HG03064 (cell line): ENCODE data around the gene MANEAL.

ENCODE experiments used
- ATAC-seq: cut with Tn5 transposase; IDR thresholded peaks from one replicate; pipeline ENCODE4 v1.9.1; 2021; ENCODE audit warnings: low read depth; ENCODE audit not compliant: unreplicated experiment

MANEAL gene

DNA sequence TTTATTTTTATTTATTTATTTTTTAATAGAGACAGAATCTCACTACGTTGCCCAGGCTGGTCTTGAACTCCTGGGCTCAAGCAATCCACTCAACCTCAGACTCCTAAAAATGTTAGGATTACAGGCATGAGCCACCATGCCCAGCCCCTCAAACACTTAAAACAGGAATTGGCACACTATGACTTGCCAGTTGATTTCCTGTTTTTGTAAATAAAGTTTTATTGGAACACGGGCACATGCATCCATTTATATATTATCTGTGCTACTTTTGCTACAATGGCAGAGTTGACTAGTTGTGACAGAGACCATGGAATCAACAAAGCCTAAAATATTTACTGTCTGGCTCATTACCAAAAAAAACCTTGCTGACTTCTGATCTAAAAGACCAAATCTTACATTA is 30.4 kb downstream of the MANEAL start:
- no peak for ATAC-seq

DNA sequence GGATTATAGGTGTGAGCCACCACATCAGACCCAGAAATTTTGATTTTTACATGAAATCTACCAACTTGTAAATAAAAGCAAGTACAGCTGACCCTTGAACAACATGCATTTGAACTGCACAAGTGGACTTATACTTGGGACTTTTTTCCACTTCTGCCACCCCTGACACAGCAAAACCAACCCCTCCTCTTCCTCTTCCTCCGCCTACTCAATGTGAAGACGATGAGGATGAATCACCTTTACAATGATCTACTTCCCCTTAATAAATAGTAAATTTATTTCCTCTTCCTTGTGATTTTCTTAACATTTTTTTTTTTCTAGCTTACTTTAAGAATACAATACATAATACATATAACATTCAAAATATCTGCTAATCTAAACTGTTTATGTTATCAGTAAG is 31.9 kb downstream of the MANEAL start:
- no peak for ATAC-seq

DNA sequence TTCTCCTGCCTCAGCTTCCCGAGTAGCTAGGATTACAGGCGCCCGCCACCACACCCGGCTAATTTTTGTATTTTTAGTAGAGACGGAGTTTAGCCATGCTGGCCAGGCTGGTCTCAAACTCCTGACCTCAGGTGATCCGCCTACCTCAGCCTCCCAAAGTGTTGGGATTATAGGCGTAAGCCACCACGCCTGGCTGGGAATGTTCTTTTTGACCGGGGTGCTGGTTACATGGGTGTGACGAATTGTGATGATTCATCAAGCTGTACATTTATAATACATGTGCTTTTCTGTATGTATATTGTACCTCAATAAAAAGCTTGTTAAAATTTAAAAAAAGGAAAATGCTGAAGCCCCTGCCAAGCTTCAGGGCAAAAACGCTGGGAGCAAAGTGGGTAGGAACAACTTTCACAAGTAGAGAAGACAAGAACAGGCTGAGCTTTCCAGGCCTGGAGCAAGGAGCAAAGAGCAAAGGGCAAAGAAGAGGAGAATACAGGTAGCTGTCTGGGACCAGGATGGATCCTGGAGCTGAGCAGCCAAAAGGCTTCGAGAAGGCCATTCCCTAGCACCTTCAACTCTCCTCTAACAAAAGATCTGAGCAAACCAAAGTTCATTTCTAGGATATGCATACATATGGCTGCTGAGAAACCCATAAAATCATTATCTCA is 34.9 kb downstream of the MANEAL start:
- no peak for ATAC-seq

DNA sequence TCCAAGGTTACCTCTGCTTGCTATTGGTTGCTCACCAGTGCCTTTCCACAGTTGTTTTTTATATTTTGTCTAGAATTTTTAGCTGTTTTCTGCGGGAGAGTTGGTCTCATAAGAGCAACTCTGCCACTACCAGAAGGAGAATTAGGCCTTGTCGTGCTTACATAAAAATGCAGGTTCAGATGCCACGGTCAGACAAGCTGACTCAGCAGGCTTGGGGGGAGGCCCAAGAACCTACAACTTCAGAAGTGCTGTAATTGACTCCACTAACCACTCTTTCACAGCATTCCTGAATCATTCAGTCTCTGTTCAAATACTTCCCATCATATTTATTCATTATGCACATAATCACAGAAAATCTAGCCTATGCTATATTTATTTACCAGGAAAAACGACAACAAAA is 37.5 kb downstream of the MANEAL start:
- ATAC-seq = no peak

DNA sequence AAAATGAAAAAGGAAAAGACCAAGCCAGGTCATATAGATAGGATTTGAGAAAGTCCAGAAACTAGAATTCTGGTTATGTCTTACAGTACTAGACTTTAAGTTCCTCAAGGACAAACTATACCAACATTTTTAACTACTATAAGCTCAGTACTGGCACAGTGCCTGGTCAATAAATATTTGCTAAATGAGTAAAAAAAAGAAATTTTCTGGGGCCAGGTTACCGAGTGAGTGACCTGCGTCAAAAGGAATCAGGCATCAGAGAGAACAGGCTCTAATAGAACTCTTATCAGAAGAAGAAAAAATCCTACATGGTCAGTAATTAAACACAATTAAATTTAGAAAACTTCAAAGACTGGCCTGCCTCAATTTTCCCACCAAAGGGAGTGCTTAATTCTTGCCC is 38.2 kb downstream of the MANEAL start:
- no peak for ATAC-seq

DNA sequence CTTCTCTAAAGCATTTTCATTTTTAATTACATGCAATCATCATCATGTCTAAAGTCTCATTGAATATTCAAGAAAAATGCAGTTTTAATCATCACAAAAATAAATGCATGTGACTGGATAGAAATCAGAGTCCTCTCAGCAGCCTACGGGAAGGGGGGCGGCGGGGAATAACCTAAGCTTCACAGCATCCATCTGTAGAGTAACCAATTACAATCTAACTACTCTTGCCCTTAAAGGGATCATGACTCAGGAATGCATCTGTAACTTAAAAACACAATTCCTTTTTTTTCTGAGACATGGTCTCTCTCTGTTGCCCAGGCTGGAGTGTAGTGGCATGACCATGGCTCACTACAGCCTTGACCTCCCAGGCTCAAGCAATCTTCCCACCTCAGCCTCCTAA is 43.1 kb downstream of the MANEAL start:
- no peak for ATAC-seq

DNA sequence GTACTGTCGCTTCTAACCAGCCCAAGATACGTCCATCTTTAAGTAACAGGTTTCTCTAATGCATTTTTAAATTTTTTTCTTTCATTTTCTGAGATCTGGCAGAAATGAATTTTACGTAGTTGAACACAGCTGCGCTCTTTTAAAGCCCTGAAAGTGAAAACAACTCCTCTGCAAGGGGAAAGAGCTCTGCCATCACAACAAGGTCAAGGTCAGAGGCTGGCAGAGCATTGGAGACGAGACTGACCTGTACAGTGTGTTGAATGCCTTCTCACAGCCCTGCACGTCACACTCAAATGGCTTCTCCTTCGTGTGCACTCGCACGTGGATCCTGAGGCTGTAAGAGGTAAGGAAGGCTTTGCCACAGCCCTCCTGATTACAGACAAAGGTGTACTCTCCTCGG is 46.0 kb downstream of the MANEAL start:
- no peak for ATAC-seq

DNA sequence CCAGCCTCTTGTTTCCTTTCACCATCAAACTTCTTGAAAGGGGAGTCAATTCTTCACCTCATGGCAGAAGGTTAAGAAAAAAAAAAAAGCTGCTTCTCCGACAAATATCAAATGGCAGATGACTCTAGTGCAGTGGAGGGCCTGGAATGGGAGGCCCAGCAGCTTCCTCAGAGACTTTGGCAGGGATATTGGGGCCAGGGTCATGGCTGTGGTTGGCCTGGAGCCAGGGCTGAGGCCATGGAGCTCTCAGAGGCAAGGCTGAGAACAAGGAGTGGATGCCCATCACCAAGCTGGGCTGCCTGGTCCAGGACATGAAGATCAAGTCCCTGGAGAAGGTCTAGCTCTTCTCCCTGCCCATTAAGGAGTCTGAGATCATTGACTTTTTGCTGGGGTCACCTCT is 47.1 kb downstream of the MANEAL start:
- ATAC-seq = no peak

DNA sequence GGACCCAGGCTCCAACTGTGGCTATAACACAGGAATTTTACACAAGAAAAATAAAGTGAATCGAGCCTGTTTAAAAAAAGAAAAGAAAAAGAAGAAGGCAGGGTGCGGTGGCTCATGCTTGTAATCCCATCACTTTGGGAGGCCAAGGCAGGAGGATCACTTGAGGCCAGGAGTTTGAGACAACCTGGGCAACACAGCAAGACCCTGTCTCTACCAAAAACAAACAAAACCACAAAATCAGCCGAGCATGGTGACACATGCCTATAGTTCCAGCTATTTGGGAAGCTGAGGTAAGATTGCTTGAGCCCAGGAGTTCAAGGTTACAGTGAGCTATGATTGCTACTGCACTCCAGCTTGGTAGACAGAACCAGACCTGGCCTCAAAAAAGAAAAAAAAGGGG is 48.0 kb downstream of the MANEAL start:
- no peak for ATAC-seq

DNA sequence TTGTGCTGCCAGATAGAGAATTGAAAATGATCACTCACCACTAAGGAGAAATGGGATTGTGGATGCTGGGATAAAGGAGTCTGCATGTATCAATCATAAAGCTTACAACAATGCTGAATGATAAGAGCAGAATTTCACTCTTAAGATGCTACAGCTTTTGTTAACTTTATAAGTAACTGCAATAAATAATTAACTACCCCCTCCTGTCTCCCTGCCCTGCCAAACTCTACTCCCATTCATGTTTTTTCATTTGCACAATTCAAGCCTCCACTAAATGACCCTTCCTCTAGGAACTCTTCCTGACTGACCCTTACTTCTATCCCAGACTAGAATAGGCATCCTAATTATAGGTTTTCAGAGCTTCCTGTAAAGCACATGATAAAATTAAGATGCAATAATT is 50.9 kb downstream of the MANEAL start:
- ATAC-seq = no peak

DNA sequence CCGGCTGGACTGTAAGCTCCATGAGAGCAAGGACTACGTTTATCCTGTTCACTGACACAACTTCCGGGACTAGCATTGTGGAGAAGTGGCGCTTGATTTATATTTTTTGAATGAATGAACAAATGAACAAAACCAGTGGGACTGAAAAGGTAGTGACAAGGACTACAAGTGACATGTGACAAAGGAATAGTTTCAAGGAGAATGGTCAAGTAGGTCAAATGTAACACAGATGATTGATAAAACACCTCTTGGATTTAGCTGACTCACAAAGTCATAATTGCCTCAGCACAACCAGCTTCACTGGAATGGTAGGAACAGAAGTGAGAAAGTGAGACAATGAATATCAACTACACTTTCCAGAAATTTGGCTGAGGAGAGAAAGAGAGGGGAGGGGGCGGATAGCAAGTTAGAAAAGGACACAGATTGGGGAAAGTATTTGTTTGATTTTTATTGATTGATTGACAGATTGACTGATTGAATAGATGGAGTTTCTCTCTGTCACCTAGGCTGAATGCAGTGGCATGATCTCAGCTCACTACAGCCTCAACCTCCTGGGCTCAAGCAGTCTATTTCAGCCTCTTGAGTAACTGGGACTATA is 51.5 kb downstream of the MANEAL start:
- no peak for ATAC-seq

DNA sequence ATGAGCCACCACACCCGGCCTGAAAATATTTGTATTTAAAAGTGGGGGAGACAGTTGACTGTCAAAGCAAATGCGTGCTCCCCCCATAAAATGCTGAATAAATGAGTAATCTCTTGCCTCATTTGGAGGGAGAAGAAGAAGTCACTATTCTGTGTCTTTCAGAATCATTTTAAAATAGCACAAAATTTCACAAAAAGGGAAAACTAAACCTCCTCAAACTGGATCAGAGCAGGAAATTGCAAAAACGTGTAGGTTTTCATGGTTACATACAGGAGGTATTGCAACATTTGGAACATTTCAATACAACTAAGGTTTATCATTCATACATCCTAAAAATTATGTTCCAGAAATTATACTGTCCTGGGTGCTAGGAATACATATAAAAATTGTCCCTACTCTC is 52.1 kb downstream of the MANEAL start:
- ATAC-seq = no peak

DNA sequence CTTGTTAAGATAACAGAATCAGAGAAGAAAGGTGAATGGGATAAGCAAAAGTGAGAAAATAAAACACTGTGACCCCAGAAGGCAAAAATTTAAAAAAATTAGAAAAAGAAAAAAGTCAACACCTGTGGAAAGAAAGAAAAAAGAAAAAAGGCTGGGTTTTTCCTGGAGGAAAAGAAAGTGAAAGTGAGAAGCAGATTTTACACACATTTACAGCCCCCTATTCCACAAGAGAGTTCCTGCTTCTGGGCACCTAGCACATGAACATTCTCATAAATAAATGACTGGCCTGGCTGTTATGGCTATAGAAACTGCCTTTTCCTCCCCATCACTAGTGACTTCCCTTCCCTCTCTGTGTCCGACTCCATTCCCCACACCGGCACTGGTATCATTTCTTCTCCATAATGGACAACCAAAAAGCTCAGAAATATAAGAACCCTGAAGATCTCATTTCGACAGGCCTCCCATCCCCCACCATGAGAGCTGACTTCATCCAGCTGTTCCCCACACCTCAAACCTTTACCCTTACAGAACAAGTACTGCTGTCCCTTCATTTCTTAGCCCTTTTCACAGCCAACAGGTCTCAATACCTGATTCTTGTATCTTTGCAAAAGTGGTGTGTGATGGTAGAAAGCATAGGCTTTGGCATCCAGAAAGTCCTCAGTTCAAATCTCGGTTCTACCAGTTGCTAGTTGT is 53.1 kb downstream of the MANEAL start:
- ATAC-seq = no peak

DNA sequence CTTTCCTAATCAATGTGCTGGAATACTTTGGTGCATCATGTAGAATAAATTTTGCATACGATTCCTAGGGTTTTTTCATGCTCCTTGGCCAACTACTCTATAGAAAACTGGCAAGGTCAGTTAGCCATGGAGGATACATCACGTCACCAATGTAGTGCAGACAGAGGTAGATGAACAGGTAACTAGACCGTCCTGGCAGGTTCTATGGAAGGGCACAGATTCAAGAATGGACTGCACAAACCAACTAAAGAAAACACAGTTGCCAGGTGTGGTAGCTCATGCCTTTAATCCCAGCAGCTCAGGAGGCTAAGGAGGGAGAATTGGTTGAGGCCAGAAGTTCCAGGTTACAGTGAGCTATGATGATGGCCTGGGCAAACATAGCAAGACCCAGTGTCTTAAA is 55.8 kb downstream of the MANEAL start:
- ATAC-seq = no peak

DNA sequence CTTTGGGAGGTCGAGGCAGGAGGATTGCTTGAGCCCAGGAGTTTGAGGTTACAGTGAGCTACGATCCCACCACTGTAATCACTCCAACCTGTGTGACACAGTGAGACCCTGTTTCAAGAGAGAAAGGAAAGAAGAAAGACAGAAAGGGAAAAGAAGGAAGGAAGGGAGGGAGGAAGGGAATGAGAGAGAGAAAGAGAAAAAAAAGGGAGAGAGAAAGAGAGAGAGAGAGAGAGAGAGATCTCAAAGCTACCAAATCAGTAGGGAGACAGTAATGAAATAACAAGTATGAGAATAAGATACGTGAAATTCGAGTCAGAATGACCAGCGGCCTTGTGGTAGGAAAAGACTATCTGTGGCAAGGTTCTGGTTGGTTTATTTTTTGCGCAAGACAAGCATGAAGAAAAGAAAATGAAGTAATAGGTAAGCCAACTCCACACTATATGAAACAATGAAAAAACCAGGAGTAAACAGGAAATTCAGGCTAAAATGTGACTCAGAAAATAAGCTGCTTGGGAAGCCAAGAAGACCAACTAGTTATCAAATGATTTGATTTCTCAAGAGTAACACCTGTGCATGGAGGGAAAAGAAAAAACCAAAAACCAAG is 56.8 kb downstream of the MANEAL start:
- no peak for ATAC-seq
